B cell (primary cell): ENCODE data around the gene ZNF804A. TPM values are rescaled to one million over a fixed set of nuclear protein-coding genes. Genes with fewer than 3 reads are reported as not detected.

ENCODE experiments used
- ATAC-seq: fragments of 200-7000 bp; cut with Tn5 transposase; one replicate; pipeline ENCODE4 v1.10.0; 2021; ENCODE audit warnings: low read depth, mild to moderate bottlenecking, moderate number of reproducible peaks, moderate library complexity
- CTCF ChIA-PET: fragments of 350-600 bp; sonication (Branson Sonifier 250); formaldehyde crosslinking; loops from one replicate; lab custom pipeline; 2021; ENCODE audit warnings: antibody characterized with exemption, inconsistent platforms; lab: Charles Lee
- POLR2A ChIA-PET: fragments of 350-600 bp; sonication (Branson Sonifier 250); formaldehyde crosslinking; loops from one replicate; lab custom pipeline; 2021; ENCODE audit warnings: antibody characterized with exemption; lab: Charles Lee
- DNase-seq: peaks from one replicate; pipeline ENCODE4 v3.0.0; 2013
- H2AFZ ChIP-seq: 2 replicates; pipeline ENCODE4 v1.6.1; 2012; ENCODE audit warnings: mild to moderate bottlenecking, low read depth, low read length; ENCODE audit not compliant: insufficient read depth, poor library complexity, severe bottlenecking
- H3K27ac ChIP-seq, 2 donors: 1 replicate in 1 of 2; 2 replicates in 1 of 2; pipeline ENCODE4 v1.5.1; 2012 to 2013; ENCODE audit warnings: low read length in 2 of 2, mild to moderate bottlenecking in 2 of 2, moderate library complexity in 1 of 2
- H3K27me3 ChIP-seq, 4 experiments: fragments of 200-600 bp in 1 of 4; sonication (generic) in 1 of 4; replicated peaks in 1 of 4; 1 replicate in 2 of 4; 2 replicates in 2 of 4; pipeline versions ENCODE4 v1.6.1 to v1.7.0; 2013 to 2016; ENCODE audit warnings: low read length in 3 of 4, mild to moderate bottlenecking in 2 of 4, mixed read lengths in 1 of 4, moderate library complexity in 1 of 4; ENCODE audit not compliant: insufficient read depth in 4 of 4, control insufficient read depth in 3 of 4; ENCODE audit errors: control extremely low read depth in 1 of 4
- H3K36me3 ChIP-seq, 2 experiments: replicated peaks in 1 of 2; 1 replicate in 1 of 2; 2 replicates in 1 of 2; pipeline versions ENCODE4 v1.6.1 to v1.7.1; 2013; ENCODE audit warnings: low read length in 1 of 2; ENCODE audit not compliant: insufficient read depth in 2 of 2, control insufficient read depth in 1 of 2; ENCODE audit errors: control extremely low read depth in 1 of 2, extremely low read depth in 1 of 2
- H3K4me1 ChIP-seq, 2 donors: fragments of 200-600 bp in 1 of 2; sonication (generic) in 1 of 2; 1 replicate in 1 of 2; 2 replicates in 1 of 2; pipeline versions ENCODE4 v1.5.1 to v1.6.1; 2013 to 2017; ENCODE audit warnings: low read length in 2 of 2; ENCODE audit not compliant: control insufficient read depth in 2 of 2, insufficient read depth in 2 of 2
- H3K4me2 ChIP-seq: replicated peaks from 2 replicates; pipeline ENCODE3; 2012; ENCODE audit warnings: mild to moderate bottlenecking, low read depth, low read length; ENCODE audit not compliant: poor library complexity, severe bottlenecking
- H3K4me3 ChIP-seq, 5 experiments: fragments of 200-600 bp in 1 of 5; sonication (generic) in 1 of 5; 1 replicate in 3 of 5; 2 replicates in 2 of 5; pipeline versions ENCODE4 v1.5.1 to v1.7.0; 2011 to 2016; ENCODE audit warnings: low read length in 4 of 5, mild to moderate bottlenecking in 4 of 5, low read depth in 2 of 5, control low read depth in 1 of 5, moderate library complexity in 1 of 5; ENCODE audit not compliant: insufficient read depth in 1 of 5; ENCODE audit errors: control extremely low read depth in 1 of 5, extremely low read depth in 1 of 5
- H3K79me2 ChIP-seq: fragments of 200-600 bp; sonication (generic); one replicate; pipeline ENCODE4 v1.6.0; 2016; ENCODE audit warnings: low read length; ENCODE audit not compliant: control insufficient read depth, insufficient read depth
- H3K9ac ChIP-seq: fragments of 200-600 bp; sonication (generic); 2 replicates; pipeline ENCODE4 v1.6.1; 2017; ENCODE audit warnings: mild to moderate bottlenecking, low read length, moderate library complexity
- H3K9me3 ChIP-seq, 3 donors: one replicate each; pipeline versions ENCODE4 v1.6.1 to v1.7.1; 2013; ENCODE audit warnings: low read length in 2 of 3; ENCODE audit not compliant: control insufficient read depth in 2 of 3, insufficient read depth in 1 of 3; ENCODE audit errors: control extremely low read depth in 1 of 3
- H4K20me1 ChIP-seq: 2 replicates; pipeline ENCODE4 v1.6.0; 2012; ENCODE audit warnings: mild to moderate bottlenecking, low read length; ENCODE audit not compliant: insufficient read depth, control insufficient read depth, poor library complexity, severe bottlenecking
- H3K27ac Mint-ChIP-seq: one replicate; pipeline ENCODE4 v1.8.0; 2021; ENCODE audit warnings: mixed read lengths
- H3K27me3 Mint-ChIP-seq: one replicate; pipeline ENCODE4 v1.8.0; 2021; ENCODE audit warnings: mixed read lengths
- H3K4me1 Mint-ChIP-seq: one replicate; pipeline ENCODE4 v1.8.0; 2021; ENCODE audit warnings: mixed read lengths
- H3K4me3 Mint-ChIP-seq: one replicate; pipeline ENCODE4 v1.8.0; 2021; ENCODE audit warnings: mixed read lengths
- H3K9me3 Mint-ChIP-seq: one replicate; pipeline ENCODE4 v1.8.0; 2022; ENCODE audit warnings: mixed read lengths; ENCODE audit not compliant: insufficient read depth
- EZH2 ChIP-seq: IDR thresholded peaks from 2 replicates; pipeline ENCODE4 v1.6.1; 2012; ENCODE audit warnings: borderline replicate concordance, low read depth, mild to moderate bottlenecking, moderate library complexity, low read length; ENCODE audit not compliant: insufficient read depth, poor library complexity, severe bottlenecking
- WGBS: methylation state at CpG from one replicate; pipeline ENCODE4 v1.1.5; 2013; ENCODE audit warnings: missing lambda C conversion rate; ENCODE audit not compliant: insufficient coverage; 5-methylcytosine and 5-hydroxymethylcytosine counted together
- intact Hi-C: fragments of 100-400 bp; cut with micrococcal nuclease; formaldehyde crosslinking; loops from one replicate; pipeline ENCODE4 v1.10.0; 2022
- polyA plus RNA-seq: library from polyadenylated mRNA; depleted of rRNA; stranded (reverse); fragments of >200 nt; gene quantifications from 2 replicates; pipeline ENCODE4 v1.2.3, GENCODE V29; 2012
- total RNA-seq, 2 donors: library from RNA; stranded (reverse); fragments of 120-200 nt in 1 of 2; gene quantifications; 1 replicate in 1 of 2; 2 replicates in 1 of 2; pipeline versions ENCODE4 v1.2.3 to v1.2.4, GENCODE V29; 2013 to 2022
- TF ChIP-seq, protein P1 (sequence below): fragments of 200-600 bp; IDR thresholded peaks from one replicate; pipeline ENCODE4 v1.8.0; 2022; ENCODE audit warnings: antibody characterized with exemption, mild to moderate bottlenecking

The ZNF804A gene
- total and polyA plus RNA-seq, 2 donors (not counting 1 experiment from before 2014, with no cell fraction given) = 1.2 to 2.4 TPM

DNA sequence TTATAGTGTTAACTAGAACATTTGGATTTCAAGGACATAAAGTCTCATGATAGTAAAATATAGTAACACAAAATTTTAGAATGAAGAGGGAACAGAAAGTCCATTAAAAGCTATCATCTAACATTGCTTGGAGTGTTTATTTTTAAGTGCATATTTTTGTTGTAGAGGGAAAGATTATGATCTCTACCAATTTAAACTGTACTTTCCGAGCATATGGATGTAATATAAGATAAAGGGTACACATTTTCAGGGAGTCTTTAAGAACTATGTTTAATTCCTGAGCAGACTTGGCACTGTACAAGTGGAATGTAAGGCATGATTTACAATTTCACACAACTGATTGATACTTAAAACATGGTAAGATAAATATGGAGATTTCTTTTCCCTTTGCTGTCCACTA, 34.2 kb upstream of the ZNF804A start:
- no peak overlapping the region for H3K4me3 ChIP-seq
- Mint-ChIP-seq H3K27ac (no peak overlapping the region), H3K27me3 (no peaks in the 10 kb centered on the region), H3K9me3 (peaks cover 2% of the 10 kb centered on the region), H3K4me1 (no peaks in the 10 kb centered on the region), H3K4me3 (no peak overlapping the region)
- H2AFZ ChIP-seq = no peak overlapping the region
- ChIA-PET CTCF (no interaction called here), POLR2A (no interaction called here)
- no peak overlapping the region for H3K27ac ChIP-seq
- H3K9me3 ChIP-seq = peaks cover 0 to 10% (median 0%) of the 10 kb centered on the region in 3 donors
- intact Hi-C loops = no loop called here
- DNase-seq (no peak), ATAC-seq (no peak)
- no peaks in the 10 kb centered on the region for H3K4me1 ChIP-seq
- no peaks in the 10 kb centered on the region for H3K36me3 ChIP-seq
- WGBS = no CpG with 5 or more reads among the region's 1 CpG
- H3K9ac ChIP-seq = no peak overlapping the region
- no peaks in the 10 kb centered on the region for H4K20me1 ChIP-seq
- TF ChIP-seq, protein P1, sequence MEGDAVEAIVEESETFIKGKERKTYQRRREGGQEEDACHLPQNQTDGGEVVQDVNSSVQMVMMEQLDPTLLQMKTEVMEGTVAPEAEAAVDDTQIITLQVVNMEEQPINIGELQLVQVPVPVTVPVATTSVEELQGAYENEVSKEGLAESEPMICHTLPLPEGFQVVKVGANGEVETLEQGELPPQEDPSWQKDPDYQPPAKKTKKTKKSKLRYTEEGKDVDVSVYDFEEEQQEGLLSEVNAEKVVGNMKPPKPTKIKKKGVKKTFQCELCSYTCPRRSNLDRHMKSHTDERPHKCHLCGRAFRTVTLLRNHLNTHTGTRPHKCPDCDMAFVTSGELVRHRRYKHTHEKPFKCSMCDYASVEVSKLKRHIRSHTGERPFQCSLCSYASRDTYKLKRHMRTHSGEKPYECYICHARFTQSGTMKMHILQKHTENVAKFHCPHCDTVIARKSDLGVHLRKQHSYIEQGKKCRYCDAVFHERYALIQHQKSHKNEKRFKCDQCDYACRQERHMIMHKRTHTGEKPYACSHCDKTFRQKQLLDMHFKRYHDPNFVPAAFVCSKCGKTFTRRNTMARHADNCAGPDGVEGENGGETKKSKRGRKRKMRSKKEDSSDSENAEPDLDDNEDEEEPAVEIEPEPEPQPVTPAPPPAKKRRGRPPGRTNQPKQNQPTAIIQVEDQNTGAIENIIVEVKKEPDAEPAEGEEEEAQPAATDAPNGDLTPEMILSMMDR = no peak
- TF ChIP-seq EZH2 = no peak
- H3K4me2 ChIP-seq = no peak overlapping the region
- no peaks in the 10 kb centered on the region for H3K27me3 ChIP-seq
- H3K79me2 ChIP-seq = no peaks in the 10 kb centered on the region

DNA sequence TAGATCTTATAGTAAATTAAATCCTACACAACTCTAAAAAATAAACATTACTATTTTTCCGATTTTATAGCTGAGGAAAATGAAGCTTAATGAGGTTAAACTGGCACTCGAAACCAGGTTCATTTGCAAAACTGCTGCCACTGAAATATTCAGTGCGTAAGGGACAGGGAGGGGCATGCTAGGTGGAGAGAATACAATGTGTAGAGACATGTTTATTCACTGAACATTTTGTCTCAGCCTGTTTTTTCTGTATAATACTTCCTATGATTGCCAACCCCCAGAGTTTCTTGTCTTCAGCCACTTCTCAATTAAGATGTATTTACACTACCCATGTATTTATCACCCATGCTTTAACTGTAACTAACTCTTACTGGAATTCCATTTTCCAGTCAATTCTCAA, 31.6 kb upstream of the ZNF804A start:
- Histone ChIP-seq H3K27me3 (no peaks in the 10 kb centered on the region), H3K4me3 (no peak overlapping the region), H3K36me3 (no peaks in the 10 kb centered on the region), H3K79me2 (no peaks in the 10 kb centered on the region), H3K4me1 (no peaks in the 10 kb centered on the region), H4K20me1 (no peaks in the 10 kb centered on the region), H3K27ac (no peak overlapping the region), H2AFZ (no peak overlapping the region), H3K9me3 (no peaks in the 10 kb centered on the region), H3K9ac (no peak overlapping the region), H3K4me2 (no peak overlapping the region)
- Mint-ChIP-seq H3K27me3 (no peaks in the 10 kb centered on the region), H3K4me1 (no peaks in the 10 kb centered on the region), H3K27ac (no peak overlapping the region), H3K4me3 (no peak overlapping the region), H3K9me3 (peaks cover 2% of the 10 kb centered on the region)
- no CpG with 5 or more reads among the region's 3 CpGs for WGBS
- intact Hi-C loops = no loop called here
- ChIA-PET CTCF (no interaction called here), POLR2A (no interaction called here)
- ATAC-seq (no peak), DNase-seq (no peak)
- no peak for TF ChIP-seq EZH2
- TF ChIP-seq, protein P1 = no peak
